Pancreas (tissue), 10 donors: ENCODE results near the gene NSRP1. TPM values are rescaled to one million over a fixed set of nuclear protein-coding genes. Genes with fewer than 3 reads are reported as not detected.
"Not testable (repeated sequence)": the region's sequence is repeated elsewhere in the genome, so short reads cannot be mapped to it uniquely, and the experiment has no call there.

ENCODE experiments used
- ATAC-seq, 4 donors: fragments of 200-7000 bp; cut with Tn5 transposase; one replicate each; pipeline versions ENCODE4 v1.8.0 to v1.9.1; 2020; ENCODE audit warnings: mild to moderate bottlenecking in 4 of 4, moderate library complexity in 4 of 4
- DNase-seq, 6 donors: peaks; one replicate each; pipeline ENCODE4 v3.0.0-alpha.2; 2020
- FAIRE-seq: peaks from 2 replicates; lab custom pipeline; 2012; peaks lifted over from hg19 to GRCh38; lab: Jason Lieb, UNC
- H3K27ac ChIP-seq, 4 donors: fragments of 200-600 bp; sonication (generic); 1 replicate in 3 of 4; 2 replicates in 1 of 4; pipeline versions ENCODE4 v1.5.0 to v1.8.0; 2020
- H3K27me3 ChIP-seq, 4 donors: fragments of 200-600 bp; one replicate each; pipeline ENCODE4 v1.8.0; 2021
- H3K36me3 ChIP-seq, 3 donors: fragments of 200-600 bp; sonication (generic) in 1 of 3; one replicate each; pipeline versions ENCODE4 v1.5.0 to v1.8.0; 2020 to 2021
- H3K4me1 ChIP-seq, 3 donors: fragments of 200-600 bp; one replicate each; pipeline ENCODE4 v1.8.0; 2021
- H3K4me3 ChIP-seq, 4 donors: fragments of 200-600 bp; sonication (generic) in 2 of 4; one replicate each; pipeline versions ENCODE4 v1.5.0 to v1.8.0; 2020 to 2021
- H3K9me3 ChIP-seq, 4 donors: fragments of 200-600 bp; one replicate each; pipeline ENCODE4 v1.8.0; 2021
- WGBS, 2 donors: extraction: QIAGEN DNeasy Blood & Tissue Kit; methylation state at CpG; one replicate each; pipeline ENCODE4 v1.1.7; 2013; 5-methylcytosine and 5-hydroxymethylcytosine counted together
- intact Hi-C, 3 donors: fragments of 100-400 bp; cut with DNase I; formaldehyde crosslinking; loops; one replicate each; pipeline versions ENCODE4 v1.11.1 to v1.14.2; 2022
- polyA plus RNA-seq, 2 donors: library from polyadenylated mRNA; stranded (reverse); fragments of 200-250 nt; gene quantifications; one replicate each; pipeline ENCODE4 v1.2.3, GENCODE V29; 2013
- total RNA-seq, 6 donors: library from RNA; stranded (reverse); fragmentation: NEBNext Ultra II Directional in 4 of 6; extraction: Animal tissue kit (Norgen Biotek cat#: 25700) in 4 of 6; gene quantifications; one replicate each; pipeline versions ENCODE4 v1.2.1 to v1.2.4, GENCODE V29; 2021 to 2023
- TF ChIP-seq, protein P1 (sequence below), 4 donors: fragments of 200-600 bp; sonication (generic) in 3 of 4; IDR thresholded peaks; one replicate each; pipeline versions ENCODE4 v1.5.0 to v1.8.0; 2021; ENCODE audit warnings: antibody characterized with exemption in 4 of 4
- donor health status: healthy with polysubstance abuse.
- donor health status: DM: no; HTN: no; CAD: no; lungs with moderate emphysema.
- donor health status: DM: no; HTN: no; CAD: no.
- donor health status: control.
- donor health status: control.
- donor health status: Bipolar disorder and iron deficiency.
- donor health status: DM: yes; HTN: yes; CAD: no.
- donor health status: DM: no; HTN: no; CAD: no.
- donor health status: DM: no; HTN: no; CAD: no.
- donor health status: DM: yes; HTN: yes; CAD: no.

NSRP1 gene
- total and polyA plus RNA-seq, 8 donors: 13.8 to 24.2 (median 15.2) TPM

DNA sequence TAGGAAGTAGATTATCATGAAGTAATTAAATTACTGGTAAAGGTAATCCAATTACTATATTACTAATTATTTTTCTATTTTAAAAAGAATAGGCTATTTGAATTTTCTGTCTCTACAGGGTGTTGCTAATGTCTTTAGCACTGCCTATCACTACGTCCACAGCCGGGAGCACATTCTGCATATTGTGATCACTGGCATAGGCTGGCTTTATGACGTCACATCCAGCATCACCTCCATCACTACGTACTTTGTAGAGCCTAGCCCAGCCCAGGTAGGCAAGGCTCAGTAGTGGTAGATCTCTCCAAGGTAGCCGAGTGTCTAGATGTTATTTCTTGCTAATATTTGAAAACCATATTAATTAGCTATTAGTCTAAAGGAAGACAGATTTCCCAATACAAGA is 33.8 kb upstream of the NSRP1 start:
- H3K27me3 ChIP-seq: no peaks in the 10 kb centered on the region
- intact Hi-C loops: no loop called here

DNA sequence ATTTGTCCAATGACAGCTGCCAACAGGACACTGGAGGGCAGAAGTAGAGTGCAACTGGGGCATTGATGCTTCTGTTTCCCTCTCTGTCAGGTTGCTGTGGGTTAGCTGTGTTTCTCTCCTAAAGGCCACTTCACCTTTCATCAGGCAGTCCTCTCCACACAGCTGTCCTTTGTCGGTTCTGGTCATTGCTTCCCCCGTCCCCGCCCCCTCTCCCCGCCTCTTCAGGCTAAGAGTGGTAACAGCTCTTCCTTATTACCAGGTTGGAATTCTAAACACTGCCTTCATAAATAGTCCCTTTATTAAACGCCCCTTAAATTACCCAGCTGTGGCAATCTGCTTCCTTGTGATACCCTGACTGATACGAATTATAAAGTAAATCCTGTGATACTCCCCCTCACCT is 31.8 kb upstream of the NSRP1 start:
- H3K27me3 ChIP-seq: peaks cover 0 to 3% (median 0%) of the 10 kb centered on the region in 4 donors
- H3K9me3 ChIP-seq: no peaks in the 10 kb centered on the region
- DNase-seq (no peak), FAIRE-seq (no peak), ATAC-seq (no peak)
- intact Hi-C loops: no loop called here
- H3K27ac ChIP-seq: no peak overlapping the region
- no peaks in the 10 kb centered on the region for H3K36me3 ChIP-seq
- H3K4me3 ChIP-seq: no peak overlapping the region
- TF ChIP-seq, protein P1, sequence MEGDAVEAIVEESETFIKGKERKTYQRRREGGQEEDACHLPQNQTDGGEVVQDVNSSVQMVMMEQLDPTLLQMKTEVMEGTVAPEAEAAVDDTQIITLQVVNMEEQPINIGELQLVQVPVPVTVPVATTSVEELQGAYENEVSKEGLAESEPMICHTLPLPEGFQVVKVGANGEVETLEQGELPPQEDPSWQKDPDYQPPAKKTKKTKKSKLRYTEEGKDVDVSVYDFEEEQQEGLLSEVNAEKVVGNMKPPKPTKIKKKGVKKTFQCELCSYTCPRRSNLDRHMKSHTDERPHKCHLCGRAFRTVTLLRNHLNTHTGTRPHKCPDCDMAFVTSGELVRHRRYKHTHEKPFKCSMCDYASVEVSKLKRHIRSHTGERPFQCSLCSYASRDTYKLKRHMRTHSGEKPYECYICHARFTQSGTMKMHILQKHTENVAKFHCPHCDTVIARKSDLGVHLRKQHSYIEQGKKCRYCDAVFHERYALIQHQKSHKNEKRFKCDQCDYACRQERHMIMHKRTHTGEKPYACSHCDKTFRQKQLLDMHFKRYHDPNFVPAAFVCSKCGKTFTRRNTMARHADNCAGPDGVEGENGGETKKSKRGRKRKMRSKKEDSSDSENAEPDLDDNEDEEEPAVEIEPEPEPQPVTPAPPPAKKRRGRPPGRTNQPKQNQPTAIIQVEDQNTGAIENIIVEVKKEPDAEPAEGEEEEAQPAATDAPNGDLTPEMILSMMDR (IDR thresholded peaks at IDR 0.05): no peak
- H3K4me1 ChIP-seq: no peaks in the 10 kb centered on the region
- WGBS, 2 donors: 33 to 40% methylated on average over 6 of the region's 6 CpGs

More for the DNA sequence above, 33.8 kb upstream of the NSRP1 start:
- no peak for FAIRE-seq
- no peaks in the 10 kb centered on the region for H3K4me1 ChIP-seq
- no peak for ATAC-seq
- no peaks in the 10 kb centered on the region for H3K9me3 ChIP-seq
- 75 to 82% methylated on average over 5 of the region's 5 CpGs for WGBS, 2 donors
- H3K27ac ChIP-seq: no peak overlapping the region
- TF ChIP-seq, protein P1 (IDR thresholded peaks at IDR 0.05): no peak
- no peak overlapping the region for H3K4me3 ChIP-seq
- DNase-seq: no peak
- H3K36me3 ChIP-seq: no peaks in the 10 kb centered on the region

DNA sequence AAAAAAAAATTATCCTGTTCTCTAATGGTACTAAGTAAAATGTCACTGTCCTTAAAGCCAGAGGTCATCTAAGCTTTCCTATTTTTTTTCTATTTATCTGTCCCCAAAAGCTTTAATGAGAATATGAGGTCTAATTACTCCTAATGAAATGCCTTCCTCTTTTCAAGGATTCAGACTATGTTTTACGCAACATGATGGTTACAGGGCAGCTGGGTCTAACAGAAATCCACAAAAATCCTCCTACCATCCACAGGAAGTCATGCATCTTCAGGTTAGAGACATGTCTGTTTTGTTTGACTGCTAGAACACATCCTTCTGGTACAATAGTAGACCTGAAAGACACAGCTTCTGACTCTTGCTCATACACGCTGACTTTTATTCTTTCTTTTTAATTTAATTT is 29.7 kb upstream of the NSRP1 start:
- no peak overlapping the region for H3K27ac ChIP-seq
- no peak overlapping the region for H3K4me3 ChIP-seq
- DNase-seq (no peak), FAIRE-seq (no peak), ATAC-seq (no peak)
- TF ChIP-seq, protein P1 (IDR thresholded peaks at IDR 0.05): no peak
- H3K4me1 ChIP-seq: no peaks in the 10 kb centered on the region
- no peaks in the 10 kb centered on the region for H3K9me3 ChIP-seq
- peaks cover 0 to 4% (median 0%) of the 10 kb centered on the region in 4 donors for H3K27me3 ChIP-seq
- 77 to 89% methylated on average over 2 of the region's 2 CpGs for WGBS, 2 donors
- intact Hi-C loops: no loop called here
- no peaks in the 10 kb centered on the region for H3K36me3 ChIP-seq

DNA sequence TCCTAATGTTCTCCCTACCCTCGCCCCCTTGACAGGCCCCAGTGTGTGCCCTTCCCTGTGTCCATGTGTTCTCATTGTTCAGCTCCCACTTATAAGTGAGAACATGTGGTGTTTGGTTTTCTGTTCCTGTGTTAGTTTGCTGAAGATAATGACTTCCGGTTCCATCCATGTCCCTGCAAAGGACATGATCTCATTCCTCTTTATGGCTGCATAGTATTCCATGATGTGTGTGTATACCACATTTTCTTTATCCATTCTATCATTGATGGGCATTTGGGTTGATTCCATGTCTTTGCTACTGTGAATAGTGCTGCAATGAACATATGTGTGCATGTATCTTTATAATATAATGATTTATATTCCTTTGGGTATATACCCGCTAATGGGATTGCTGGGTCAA is 29.2 kb upstream of the NSRP1 start:
- 72 to 81% methylated on average over 3 of the region's 3 CpGs for WGBS, 2 donors
- ATAC-seq, H3K36me3 ChIP-seq, H3K27ac ChIP-seq, FAIRE-seq, H3K4me3 ChIP-seq, DNase-seq, intact Hi-C loops, H3K27me3 ChIP-seq, H3K9me3 ChIP-seq, H3K4me1 ChIP-seq: not testable (repeated sequence)

DNA sequence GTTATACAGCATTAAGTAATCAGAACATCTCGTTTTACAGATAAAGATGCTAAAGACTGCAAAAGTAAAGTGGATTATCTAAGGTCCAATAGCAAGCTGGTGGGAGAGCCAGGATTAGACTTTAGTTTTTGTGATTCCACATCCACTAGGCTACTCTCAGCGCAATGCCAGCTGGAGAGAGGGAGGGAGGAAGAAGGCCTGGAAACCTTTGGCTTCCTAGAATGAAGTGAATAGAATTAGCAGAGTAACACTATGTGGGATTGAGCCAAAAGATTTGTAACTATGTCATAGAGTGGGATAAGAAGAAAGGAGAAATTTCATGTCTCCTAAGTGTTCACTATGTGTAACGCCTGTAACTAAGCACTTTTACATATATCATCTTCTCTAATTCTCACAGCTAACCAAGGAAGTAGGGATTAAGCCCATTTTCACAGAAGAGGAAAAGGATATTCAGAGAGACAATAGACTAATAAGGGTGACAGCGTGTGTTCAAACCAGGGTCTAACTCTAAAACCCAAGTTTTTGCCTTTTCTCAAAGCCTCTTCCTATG is 25.4 kb upstream of the NSRP1 start:
- H3K4me3 ChIP-seq: no peak overlapping the region
- H3K36me3 ChIP-seq: no peaks in the 10 kb centered on the region
- intact Hi-C loops: no loop called here
- no peaks in the 10 kb centered on the region for H3K4me1 ChIP-seq
- TF ChIP-seq, protein P1 (IDR thresholded peaks at IDR 0.05): no peak
- 65 to 75% methylated on average over 4 of the region's 4 CpGs for WGBS, 2 donors
- DNase-seq (no peak), ATAC-seq (no peak), FAIRE-seq (no peak)
- no peaks in the 10 kb centered on the region for H3K9me3 ChIP-seq
- H3K27ac ChIP-seq: no peak overlapping the region
- peaks cover 0 to 4% (median 0%) of the 10 kb centered on the region in 4 donors for H3K27me3 ChIP-seq
